AG04450 (cell line): Measurements from ENCODE around the gene PISD. TPM values are rescaled to one million over a fixed set of nuclear protein-coding genes. Genes with fewer than 3 reads are reported as not detected.
"Not testable (repeated sequence)": the region's sequence is repeated elsewhere in the genome, so short reads cannot be mapped to it uniquely, and the experiment has no call there.

Experiments
- CTCF ChIA-PET: fragments of 300-600, 350-600 bp; formaldehyde crosslinking; extraction: SDS; loops from one replicate; lab custom pipeline; 2022; ENCODE audit warnings: antibody characterized with exemption, inconsistent platforms; lab: Charles Lee
- POLR2A ChIA-PET: fragments of 350-600 bp; formaldehyde crosslinking; extraction: SDS; loops from one replicate; lab custom pipeline; 2021; ENCODE audit warnings: antibody characterized with exemption, inconsistent platforms; lab: Yijun Ruan, JAX
- DNase-seq: peaks from one replicate; pipeline ENCODE4 v3.0.0-alpha.2; 2011; ENCODE audit warnings: low read depth, low spot score
- H3K27ac ChIP-seq: one replicate; pipeline ENCODE4 v1.5.1; 2012; ENCODE audit warnings: low read depth, low read length, control low read depth
- H3K27me3 ChIP-seq: one replicate; pipeline ENCODE4 v1.6.0; 2012; ENCODE audit warnings: low read length; ENCODE audit not compliant: control insufficient read depth, insufficient read depth
- H3K4me3 ChIP-seq: 2 replicates; pipeline ENCODE4 v1.5.1; 2011; ENCODE audit warnings: mild to moderate bottlenecking, low read depth, low read length, control low read depth
- H3K9me3 ChIP-seq: 2 replicates; pipeline ENCODE4 v1.5.1; 2012; ENCODE audit warnings: low read length; ENCODE audit not compliant: control insufficient read depth, insufficient read depth
- polyA plus RNA-seq: library from polyadenylated mRNA; depleted of rRNA; stranded (reverse); fragments of >200 nt; gene quantifications from 2 replicates; pipeline ENCODE4 v1.2.3, GENCODE V29; 2011
- TF ChIP-seq, protein P1 (sequence below): IDR thresholded peaks from 2 replicates; pipeline ENCODE4 v1.5.1; 2011; ENCODE audit warnings: low read depth, low read length, control low read depth, inconsistent platforms

The PISD gene
- polyA plus RNA-seq, 1 experiment, result 21.6 TPM

DNA sequence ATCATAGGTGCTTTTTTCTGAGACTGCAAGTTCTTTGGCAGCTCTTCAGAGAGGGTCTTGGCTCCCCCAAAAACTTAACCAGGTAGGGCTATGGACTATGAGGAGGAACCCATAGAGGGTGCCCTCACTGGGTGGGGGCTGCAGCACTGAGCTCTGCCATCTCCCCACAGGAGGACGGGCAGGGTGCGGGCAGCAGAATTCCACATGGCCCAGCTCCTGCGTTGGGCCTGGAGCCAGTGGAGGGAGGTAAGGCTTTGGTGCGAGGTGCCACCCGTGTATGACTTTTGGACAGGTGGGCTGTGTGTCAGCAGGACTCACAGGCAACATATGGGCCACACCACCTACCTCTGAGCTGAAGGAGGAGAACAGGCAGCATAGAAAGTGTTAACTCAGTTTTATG lies 58.4 kb downstream of the PISD start:
- Histone ChIP-seq H3K27me3 (no peaks in the 10 kb centered on the region), H3K27ac (peak overlapping the region; percentile 21), H3K4me3 (no peak overlapping the region), H3K9me3 (no peaks in the 10 kb centered on the region)
- CTCF ChIA-PET, result interaction anchor here (1.3 to 3.3 kb wide), 3 partner anchors 8 to 42 kb away, joined by 3 to 9 read pairs (median 3); no protein-coding TSS in a partner anchor
- TF ChIP-seq, protein P1, sequence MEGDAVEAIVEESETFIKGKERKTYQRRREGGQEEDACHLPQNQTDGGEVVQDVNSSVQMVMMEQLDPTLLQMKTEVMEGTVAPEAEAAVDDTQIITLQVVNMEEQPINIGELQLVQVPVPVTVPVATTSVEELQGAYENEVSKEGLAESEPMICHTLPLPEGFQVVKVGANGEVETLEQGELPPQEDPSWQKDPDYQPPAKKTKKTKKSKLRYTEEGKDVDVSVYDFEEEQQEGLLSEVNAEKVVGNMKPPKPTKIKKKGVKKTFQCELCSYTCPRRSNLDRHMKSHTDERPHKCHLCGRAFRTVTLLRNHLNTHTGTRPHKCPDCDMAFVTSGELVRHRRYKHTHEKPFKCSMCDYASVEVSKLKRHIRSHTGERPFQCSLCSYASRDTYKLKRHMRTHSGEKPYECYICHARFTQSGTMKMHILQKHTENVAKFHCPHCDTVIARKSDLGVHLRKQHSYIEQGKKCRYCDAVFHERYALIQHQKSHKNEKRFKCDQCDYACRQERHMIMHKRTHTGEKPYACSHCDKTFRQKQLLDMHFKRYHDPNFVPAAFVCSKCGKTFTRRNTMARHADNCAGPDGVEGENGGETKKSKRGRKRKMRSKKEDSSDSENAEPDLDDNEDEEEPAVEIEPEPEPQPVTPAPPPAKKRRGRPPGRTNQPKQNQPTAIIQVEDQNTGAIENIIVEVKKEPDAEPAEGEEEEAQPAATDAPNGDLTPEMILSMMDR, result no peak
- POLR2A ChIA-PET, result interaction anchor here (0.7 to 2.2 kb wide), 3 partner anchors 11 to 27 kb away, joined by 3 to 11 read pairs (median 8); no protein-coding TSS in a partner anchor
- DNase-seq, result no peak

DNA sequence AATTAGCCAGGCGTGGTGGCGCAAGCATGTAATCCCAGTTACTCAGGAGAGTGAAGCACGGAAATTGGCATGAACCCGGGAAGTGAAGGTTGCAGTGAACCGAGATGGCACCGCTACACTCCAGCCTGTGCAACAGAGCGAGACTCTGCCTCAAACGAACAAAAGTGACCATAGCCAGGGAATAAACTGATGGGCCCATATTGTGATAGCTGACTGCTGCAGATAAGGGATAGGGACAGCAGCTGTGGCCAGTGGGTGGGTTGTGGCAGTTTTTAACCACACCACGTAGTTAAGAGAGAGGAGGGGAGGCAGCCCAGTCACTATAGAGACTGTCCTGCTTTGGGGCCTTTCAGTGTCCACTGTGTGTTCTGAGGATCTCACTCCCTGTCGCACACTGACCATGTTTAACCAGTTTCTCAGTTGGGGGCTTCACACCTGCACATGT lies 58.9 kb downstream of the PISD start:
- CTCF ChIA-PET, result interaction anchor here (1.3 kb wide), 2 partner anchors 8 to 18 kb away, joined by 3 read pairs; no protein-coding TSS in a partner anchor
- DNase-seq, result no peak
- no peaks in the 10 kb centered on the region for H3K9me3 ChIP-seq
- POLR2A ChIA-PET, result interaction anchor here (1.2 to 2.2 kb wide), 4 partner anchors 8 to 28 kb away, joined by 3 to 11 read pairs (median 6); no protein-coding TSS in a partner anchor
- H3K27ac ChIP-seq, result peak overlapping the region; percentile 21
- TF ChIP-seq, protein P1, result no peak
- no peak overlapping the region for H3K4me3 ChIP-seq
- H3K27me3 ChIP-seq, result no peaks in the 10 kb centered on the region

GRCh38 chr22:31602259-31602952 lies 59.6 kb downstream of the PISD start:
- H3K27me3 ChIP-seq, result no peaks in the 10 kb centered on the region
- ChIA-PET POLR2A (interaction anchor here (0.7 to 2.2 kb wide), 5 partner anchors 8 to 44 kb away, joined by 3 to 11 read pairs (median 5); no protein-coding TSS in a partner anchor), CTCF (interaction anchor here (1.3 kb wide), 2 partner anchors 9 to 17 kb away, joined by 3 read pairs; no protein-coding TSS in a partner anchor)
- no peak overlapping the region for H3K4me3 ChIP-seq
- H3K27ac ChIP-seq, result peak overlapping the region; percentile 72
- TF ChIP-seq, protein P1, result no peak
- H3K9me3 ChIP-seq, result no peaks in the 10 kb centered on the region
- peak; percentile 78 for DNase-seq

DNA sequence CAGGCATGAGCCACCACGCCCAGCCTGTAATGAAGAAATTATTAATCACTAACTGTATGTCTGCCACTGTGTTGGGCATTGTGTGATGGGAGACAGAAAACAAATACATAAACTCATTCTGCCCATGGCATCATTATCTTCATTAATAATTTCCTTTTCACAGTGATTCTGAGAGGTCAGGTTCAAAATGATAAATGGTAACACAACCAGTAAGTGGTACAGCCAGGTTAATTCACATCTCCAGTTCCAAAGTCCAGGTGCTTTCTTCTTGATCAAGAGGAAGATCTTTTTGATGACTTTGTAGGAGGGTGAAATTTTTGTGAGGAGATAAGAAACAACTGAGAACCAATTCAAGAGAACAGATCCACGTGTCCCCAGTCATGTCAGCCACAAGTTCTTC lies 66.7 kb downstream of the PISD start:
- H3K9me3 ChIP-seq, result no peaks in the 10 kb centered on the region
- no peak overlapping the region for H3K27ac ChIP-seq
- DNase-seq, result no peak
- ChIA-PET CTCF (interaction anchor here (0.6 to 0.9 kb wide), 2 partner anchors 35 to 85 kb away, joined by 4 read pairs; no protein-coding TSS in a partner anchor), POLR2A (no interaction called here)
- H3K4me3 ChIP-seq, result no peak overlapping the region
- H3K27me3 ChIP-seq, result no peaks in the 10 kb centered on the region
- TF ChIP-seq, protein P1, result no peak

GRCh38 chr22:31590161-31590560 lies 71.9 kb downstream of the PISD start:
- H3K9me3 ChIP-seq, DNase-seq, POLR2A ChIA-PET, H3K27ac ChIP-seq, H3K27me3 ChIP-seq, H3K4me3 ChIP-seq, CTCF ChIA-PET: not testable (repeated sequence)
